ENCODE results near the gene RLBP1.

The RLBP1 gene

DNA sequence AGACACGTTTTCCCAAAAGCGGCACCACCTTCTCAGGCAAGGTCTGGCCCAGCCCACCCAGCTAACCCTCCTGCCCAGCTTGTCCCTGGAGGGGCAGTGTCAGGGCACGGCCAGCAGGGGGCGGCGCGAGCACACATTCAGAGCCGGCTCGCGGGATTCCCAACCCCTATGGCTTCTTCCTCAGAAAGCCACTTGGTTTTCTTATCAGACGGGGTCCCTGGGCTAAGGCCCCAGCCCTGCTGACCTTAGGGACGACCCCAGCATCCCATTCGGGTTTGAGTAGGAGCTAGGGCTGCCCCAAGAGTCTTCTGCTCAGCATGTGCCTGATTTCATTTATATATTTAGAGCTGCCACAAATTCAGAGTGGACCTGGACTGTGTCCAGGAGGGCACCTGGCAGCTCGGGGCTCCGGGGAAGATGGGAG lies 14.5 kb downstream of the RLBP1 start:
- peak; percentile 92 for DNase-seq (ENCODE audit: low spot score)

DNA sequence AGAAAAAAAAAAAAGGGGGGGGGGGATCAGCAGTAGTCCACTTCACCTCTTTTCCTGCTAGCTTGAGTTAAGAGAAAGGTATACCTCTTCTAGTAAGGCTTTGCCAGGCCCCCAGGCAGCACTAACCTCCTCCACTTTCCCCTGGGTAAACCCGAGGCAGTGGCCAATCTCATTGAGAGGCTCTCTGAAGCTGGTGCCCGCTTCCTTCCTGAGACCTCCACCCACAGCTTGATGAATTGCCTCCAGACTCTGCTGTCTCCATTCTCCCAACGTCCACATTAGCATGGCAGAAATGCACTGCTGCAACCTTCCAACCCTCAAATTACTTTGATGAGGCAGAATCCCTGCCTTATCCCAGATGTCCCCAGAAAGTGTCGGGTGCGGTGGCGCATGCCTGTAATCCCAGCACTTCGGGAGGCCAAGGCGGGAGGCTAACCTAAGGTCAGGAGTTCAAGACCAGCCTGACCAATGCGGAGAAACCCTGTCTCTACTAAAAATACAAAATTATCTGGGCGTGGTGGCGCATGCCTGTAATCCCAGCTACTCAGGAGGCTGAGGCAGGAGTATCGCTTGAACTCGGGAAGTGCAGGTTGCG lies 15.3 kb downstream of the RLBP1 start:
- DNase-seq (ENCODE audit: low spot score), result no peak

DNA sequence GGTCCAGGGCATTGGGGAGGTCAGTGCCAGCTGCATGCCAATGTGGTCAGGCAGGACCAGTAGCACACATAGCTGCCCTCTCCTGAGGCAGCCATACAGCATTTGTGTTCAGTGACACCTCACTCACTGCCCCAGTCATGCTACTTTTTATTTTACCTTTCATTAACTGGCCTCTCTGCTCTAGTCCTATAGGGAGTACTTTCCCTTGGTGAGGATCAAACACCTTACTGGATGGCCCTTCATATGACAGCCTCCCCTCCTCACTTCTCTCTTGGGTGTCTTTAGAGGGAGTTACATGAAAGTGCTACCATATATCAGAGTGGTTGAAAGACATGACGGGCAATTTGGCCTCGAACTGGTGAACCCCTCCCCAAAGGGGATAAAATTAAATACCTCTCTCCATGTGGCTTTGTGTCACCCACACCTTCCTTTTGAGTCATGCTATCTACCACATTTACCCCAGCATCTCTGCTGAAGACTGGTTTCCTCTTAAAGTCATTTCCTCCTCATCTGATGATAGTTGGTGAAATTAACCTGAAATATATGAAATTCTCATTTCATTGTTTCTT lies 17.6 kb downstream of the RLBP1 start:
- DNase-seq (ENCODE audit: low spot score), result no peak

DNA sequence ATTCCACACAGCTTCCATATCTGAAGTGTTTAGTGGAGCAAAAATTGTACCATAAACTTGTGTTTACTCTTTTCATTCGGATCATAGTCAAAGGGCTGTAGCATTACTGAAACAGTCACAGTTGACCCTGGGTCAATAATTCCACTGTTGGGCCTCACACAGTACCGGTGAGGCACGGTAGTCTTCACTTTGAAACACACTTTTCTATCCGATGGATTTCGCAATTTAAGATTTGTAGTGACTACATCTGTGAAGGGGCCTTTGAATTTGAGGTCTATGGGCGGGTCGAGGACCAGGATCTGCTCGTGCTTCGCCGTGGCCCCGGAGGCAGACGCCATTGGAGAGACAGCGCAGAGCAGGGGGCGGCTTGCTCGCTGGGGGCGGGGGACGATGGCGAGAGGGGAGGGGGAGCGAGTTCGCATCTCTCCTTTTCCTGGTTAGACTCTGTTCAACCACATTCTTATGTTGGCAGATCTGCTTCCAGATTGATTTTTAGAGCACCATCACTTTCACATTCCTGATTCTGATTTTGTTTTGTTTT lies 19.8 kb downstream of the RLBP1 start:
- no peak for DNase-seq (ENCODE audit: low spot score)

DNA sequence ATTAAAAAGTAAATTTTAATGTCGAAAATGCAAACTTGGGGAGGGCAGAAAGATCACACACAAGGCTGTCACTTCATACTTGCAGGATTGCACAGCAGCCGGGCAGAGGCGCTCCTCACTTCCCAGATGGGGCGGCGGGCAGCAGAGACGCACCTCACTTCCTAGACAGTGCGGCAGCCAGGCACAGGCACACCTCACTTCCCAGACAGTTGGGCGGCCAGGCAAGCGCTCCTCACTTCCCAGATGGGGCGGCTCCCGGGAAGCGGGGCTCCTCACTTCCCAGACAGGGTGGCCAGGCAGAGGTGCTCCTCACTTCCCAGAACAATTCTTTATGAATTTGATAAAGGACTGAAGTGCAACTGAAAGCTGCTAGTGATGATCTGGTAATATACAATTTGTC lies 21.2 kb downstream of the RLBP1 start:
- no peak for DNase-seq (ENCODE audit: low spot score)

DNA sequence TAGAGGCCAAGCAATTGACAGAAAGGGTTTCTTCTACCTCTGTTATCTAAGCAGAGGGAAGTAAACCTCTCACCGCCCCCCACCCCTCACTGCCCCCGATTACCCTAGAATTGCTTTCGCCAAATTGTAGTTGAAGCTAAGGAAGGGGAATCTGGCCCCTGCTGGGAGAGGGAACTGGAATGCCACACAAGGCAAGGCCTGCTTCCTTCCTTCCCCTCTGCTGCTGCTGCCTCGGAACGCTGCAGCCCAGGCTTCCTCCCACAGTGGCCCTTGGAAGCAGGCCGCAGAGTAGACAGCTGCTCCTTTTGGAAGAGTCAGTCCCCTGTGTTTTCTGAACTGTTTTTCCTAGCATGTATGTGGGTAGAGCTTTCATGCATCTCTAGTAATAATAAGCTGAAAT lies 21.6 kb downstream of the RLBP1 start:
- no peak for DNase-seq (ENCODE audit: low spot score)

DNA sequence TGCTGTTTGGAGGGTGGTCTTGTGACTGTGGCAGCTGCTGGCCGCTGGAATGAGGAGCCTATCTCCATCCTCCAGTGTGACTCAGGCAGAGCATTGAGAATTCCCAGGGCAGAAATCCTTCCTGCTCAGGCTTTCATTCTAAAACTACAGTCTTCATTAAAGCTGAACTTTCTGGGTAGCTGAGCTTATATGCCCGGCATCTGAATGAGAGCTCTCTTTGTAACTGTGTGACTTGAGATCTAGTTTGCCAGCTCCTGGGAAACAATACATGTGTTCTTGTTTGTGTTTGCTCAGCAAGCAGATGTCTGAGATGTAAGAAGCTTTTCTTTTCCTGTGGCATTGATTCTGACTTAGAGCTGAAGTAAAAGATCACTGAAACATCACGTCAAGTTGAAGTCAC lies 22.4 kb downstream of the RLBP1 start:
- DNase-seq (ENCODE audit: low spot score), result no peak

DNA sequence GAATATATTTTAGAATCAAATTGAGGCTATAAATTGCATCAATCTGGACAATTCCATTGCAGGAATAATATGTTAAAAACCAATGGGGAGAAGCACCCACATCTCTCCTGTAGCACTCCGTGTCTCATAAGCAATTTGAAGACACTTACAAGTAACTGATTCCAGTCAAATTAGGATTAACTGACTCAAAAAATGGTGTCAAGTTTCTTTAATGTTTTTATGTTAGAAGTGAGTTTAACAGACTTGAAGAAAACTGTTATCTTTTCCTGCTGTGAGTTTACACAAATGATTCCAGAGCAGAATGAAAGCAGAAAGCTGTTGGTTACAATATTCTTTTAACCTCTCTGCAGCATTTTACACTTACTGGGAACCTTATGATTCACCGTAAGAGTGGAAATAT lies 23.2 kb downstream of the RLBP1 start:
- no peak for DNase-seq (ENCODE audit: low spot score)

DNA sequence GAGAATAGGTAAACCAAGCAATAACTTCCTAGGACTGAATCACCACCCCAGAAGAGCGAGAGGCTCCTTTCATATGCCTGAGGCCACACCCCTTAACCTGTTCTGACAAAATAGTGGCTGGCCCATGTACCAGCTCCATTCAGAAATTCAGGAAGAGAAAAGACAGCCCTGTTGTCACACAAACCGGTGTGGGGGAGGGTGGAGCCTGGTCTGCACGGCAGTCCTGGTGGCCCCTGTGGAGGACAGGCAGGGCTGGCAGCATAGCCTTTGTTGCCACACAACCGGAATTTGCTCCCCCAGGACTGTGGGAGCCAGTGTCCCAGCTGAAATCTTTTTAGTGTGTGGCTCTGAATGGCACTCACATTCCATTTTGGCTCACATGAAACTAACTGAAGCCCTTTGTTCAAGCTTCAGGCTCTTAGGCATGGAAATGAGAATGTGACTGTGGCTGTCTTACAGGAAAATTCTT lies 23.8 kb downstream of the RLBP1 start:
- DNase-seq (ENCODE audit: low spot score), result peak; percentile 83

DNA sequence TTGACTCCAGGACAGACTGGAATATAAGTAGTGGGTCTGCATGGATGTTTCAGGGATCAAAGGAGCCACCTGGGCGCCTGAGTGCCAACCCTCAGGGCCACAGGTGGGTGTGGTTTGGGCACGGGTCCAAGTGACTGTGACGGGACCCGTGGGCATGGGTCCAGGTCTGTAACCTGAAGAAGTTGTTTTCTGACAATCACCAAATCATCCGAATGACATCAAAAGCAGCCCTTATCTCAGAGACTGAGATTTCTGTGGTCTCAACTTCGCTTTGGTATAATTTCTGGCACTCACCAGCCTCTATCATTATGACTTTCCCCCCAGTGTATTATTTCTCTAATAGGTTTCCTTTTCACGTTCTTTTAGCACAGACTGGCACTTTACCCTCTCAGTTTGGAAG lies 24.4 kb downstream of the RLBP1 start:
- no peak for DNase-seq (ENCODE audit: low spot score)

DNA sequence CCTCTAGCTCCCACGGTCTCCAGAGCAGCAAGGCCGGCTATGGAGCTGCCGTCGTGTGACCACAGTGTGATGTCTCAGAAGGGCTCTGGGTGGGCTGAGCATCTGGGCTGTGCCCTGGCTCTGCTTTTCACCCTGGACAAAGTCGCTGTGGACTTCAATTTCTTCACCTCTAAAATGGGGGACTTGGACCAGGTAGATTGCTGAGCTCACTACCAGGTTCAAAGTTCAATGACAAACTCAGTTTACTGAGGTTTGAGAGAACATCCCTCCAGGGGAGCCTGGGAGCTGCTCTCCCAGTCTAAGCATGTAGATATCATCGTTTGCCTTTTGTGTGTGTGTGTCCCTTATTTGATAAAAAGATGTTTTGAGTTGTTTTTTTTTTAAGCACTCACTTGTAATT lies 25.1 kb downstream of the RLBP1 start:
- no peak for DNase-seq (ENCODE audit: low spot score)

DNA sequence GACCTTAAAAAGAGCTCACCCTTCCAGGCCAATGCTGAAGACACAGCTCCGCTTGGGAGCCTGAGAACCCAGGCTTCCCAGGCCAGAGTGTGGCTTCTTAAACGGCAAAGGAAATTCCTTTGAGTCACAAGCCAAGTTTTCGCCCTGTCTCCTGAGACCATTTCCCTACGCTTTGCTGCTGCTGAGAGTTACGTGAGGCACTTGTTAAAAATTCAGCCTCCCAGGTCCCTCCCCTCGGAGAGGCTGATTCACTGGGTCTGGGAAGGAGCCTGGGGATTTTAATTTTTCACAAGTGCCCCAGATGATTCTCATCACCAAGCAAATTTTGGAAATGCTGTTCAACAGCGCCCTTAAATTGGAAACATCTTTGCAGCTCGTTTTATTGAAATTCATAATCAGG lies 25.5 kb downstream of the RLBP1 start:
- no peak for DNase-seq (ENCODE audit: low spot score)

DNA sequence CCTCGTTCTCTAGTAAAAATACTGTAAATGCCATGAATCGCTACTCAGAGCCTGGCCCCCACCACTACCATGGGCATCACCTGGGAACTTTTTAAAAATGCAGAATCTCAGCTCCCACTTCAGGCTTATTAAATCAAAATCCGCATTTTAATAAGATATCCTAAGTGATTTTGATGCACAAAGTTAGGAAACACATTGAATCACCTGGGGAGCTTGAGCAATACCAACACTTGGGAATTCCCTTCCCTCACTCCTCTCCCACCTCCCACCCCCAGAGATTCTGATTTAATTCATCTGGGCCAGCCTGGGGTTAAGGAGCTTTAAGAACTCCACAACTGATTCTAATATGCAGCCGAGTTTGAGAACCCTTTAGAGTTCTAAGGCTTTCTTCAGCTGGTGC lies 26.8 kb downstream of the RLBP1 start:
- no peak for DNase-seq (ENCODE audit: low spot score)

DNA sequence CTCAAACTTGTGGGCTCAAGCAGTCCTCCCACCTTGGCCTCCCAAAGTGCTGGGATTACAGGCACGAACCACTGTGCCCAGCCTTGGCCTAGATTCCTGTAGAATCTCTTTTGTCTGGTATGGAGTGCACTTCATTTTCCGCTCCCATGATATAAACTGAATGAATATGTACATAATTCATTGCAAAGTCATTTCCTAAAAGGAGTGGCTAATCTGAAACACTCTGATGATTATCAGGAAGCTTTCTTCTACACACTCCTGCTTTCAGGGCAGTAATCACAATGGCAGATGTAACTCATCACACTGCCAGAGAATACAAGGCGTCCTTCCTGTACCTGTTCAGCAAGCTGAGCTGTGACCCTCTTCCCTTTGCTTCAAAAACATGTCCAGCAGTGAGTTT lies 28.6 kb downstream of the RLBP1 start:
- DNase-seq (ENCODE audit: low spot score), result no peak

DNA sequence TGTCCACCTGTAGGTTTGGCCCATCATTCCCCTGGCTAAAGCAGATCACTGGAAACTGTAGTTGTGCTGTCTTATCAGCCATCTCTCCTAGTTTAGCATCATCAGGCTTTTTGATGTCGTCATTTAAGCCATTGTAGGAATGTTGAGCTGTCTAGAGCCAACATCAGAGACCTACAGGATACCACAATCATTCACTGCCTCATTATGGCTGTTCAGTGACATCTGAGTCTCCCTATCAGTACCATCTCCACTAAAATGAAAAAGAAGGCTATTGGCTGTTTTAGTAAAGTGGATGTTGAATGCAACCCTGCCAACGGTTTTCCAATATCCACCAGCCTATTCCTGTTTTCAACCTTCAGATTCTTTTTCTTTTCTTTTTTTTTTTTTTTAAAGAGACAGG lies 29.2 kb downstream of the RLBP1 start:
- no peak for DNase-seq (ENCODE audit: low spot score)

DNA sequence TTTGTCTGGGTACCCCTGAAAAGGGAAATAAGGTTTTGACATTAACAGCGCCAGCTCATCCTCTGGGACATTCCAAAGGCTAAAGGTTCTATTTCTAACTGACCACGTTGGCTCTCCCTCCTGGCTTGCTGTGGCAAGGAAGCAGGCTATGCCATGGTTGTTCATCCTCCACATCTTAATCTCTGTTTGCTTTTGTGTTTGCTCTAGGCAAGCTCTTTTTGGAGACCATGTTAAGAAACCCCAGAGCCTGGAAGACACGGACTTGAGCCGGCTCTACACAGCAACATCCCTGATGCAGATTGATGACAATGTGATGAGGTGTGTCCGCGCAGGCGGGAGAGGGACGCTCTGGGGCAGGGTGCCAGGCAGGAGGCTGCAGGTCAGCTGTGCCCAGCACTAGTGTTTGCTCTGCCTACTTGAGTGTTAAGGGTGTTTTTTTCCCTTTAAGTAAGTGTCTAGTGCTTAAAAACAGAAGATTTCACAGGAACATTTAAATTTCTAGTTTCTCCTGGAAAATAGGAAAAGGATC lies 33.3 kb downstream of the RLBP1 start:
- DNase-seq (ENCODE audit: low spot score), result no peak

DNA sequence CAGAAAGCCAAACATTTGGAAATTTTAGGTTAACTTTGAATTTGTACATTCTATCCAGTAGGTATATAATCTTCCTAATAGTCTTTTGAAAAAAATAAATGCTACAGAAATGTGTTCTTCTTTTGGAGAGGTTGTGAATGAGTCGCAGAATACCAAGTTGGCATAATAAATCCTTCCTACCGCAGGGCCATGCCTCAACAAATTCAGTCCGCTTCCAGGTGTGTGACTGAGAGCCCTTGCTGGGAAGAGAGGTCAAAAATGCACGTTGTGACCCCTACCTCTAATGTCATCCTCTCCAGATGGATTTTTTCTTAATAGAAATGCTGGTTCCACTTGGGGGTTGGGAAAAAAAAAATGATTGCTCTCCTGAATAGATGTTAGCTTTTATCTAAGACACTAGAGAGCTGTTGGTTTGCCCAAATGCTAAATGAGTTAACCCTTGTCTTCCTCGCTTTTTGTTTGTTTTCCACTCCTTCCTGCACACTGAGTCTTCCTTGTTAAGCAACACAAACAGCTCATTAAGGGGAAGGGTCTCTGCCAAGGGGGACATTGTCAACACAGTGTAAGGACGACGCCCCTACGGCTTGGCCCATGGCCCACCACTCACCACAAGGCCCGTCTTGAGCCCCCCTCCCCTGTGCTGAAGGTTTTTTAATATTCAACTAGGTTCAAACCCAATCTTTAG lies 33.9 kb downstream of the RLBP1 start:
- no peak for DNase-seq (ENCODE audit: low spot score)

DNA sequence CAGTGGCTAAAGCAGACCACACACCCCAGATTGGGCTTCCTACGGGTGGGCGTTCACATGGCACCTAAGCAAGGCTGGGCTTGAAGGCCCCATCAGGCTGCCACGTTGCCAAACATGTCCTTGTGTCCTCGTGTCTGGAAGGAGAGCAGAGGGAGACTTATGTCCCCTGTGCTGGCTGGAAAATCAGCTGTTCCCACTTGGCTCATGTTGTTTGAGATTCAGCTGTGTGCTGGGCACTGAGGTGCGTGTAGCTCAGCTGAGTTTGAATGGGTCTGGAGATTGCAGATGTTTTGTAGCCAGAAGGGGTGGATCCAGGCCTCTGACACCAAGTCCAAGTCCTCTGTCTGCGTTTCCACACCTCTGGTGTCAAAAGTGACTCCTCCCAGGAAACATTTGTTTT lies 34.6 kb downstream of the RLBP1 start:
- no peak for DNase-seq (ENCODE audit: low spot score)

DNA sequence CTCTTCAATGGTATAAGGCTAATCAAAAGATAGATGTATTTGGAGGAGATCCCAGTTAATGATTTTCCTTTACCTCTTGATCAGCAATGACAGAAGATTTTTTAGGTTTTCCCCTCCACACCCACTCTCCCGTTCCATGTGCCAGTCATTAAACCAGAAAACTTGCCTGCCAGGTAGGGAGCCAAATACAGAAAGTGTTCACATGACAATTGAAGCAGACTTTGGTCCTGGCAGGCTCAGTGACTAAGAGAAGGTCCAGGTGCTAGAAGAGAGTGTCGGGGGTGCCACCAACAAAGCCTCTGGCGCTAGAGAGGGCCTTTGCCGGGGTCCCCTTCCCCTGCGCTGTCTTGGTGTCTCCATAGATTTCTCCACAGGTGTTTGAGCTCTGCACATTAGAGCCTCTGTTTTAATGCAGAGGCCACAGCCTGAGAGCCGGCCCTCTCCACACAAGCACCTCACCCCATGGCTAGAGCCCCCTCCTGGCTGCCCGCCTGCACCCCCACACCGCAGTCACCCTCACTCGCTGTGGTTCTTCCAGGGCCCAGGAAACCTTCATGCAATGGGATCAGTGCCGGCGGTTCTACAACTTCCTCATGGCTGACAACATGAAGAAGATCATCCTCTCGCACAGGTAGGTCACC lies 36.4 kb downstream of the RLBP1 start:
- no peak for DNase-seq (ENCODE audit: low spot score)

DNA sequence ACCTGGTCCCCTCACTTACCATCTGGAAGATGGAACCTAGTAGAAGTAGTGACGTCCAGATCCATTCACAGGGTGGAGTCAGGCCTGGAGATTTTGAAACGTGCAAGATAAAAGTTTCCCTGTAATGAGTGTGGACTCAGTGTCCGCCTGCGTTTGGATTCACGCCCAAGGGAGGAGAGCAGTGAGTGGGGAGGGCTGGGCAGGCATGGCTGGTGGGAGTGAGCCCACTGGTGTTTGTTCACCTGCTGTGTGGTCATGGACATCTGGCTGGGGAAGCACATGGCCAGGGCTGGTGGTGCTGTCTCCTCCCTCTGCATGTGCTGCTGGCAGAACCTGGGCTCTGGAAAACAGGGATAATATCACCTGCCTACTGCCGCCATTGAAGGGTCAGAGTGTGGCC lies 37.0 kb downstream of the RLBP1 start:
- no peak for DNase-seq (ENCODE audit: low spot score)

DNA sequence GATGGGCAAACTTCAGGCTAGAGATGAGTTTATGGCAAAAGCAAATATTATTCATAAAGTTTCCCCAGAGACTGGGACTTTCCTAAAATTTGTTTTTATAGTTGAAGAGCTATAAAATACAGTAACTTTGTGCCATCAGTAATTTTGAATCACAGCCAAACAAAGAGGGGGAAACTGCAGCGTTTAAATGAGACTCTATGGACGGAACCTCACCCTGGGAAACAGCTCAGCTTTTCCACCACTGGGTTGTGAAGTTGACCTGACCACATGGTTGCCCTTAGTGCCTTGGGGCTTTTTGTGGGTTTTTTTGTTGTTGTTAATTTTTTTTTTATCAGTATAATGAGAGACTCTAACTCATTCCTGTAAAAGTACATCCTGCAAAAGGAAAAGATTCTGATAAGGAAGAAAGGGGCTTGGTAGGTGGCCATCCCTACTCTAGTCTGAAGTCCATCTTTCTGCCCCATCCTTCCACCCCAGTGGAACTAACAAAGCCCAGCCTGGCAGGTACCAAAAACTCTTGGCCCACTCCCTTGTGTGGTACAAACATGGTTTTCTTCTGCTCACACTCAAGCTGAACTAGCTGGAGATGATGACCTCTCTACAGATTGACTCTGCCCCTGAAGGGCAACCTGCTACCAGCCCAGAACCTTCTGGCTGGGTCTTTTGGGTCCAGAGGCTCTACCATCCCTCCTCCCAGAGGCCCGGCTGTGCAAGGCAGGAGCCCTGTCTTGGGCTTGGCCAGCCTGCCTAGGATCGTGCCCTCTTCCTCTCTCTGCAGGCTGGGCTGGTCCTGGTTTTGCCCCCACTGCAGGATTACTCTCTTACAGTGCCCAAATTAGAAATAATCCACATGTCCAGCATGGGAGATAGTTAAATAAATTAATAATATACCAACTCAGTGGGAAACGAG lies 41.2 kb downstream of the RLBP1 start:
- no peak for DNase-seq (ENCODE audit: low spot score)

All from ecto neural progenitor cell (in vitro differentiated cells).